ENCODE measurements around the gene MAX. TPM values are rescaled to one million over a fixed set of nuclear protein-coding genes. Genes with fewer than 3 reads are reported as not detected.
A peak's percentile ranks its signal among the peaks of the same experiment; 100 is the strongest.

Gene MAX
- total RNA-seq, 1 donor from 2014 or later: 83.2 TPM

DNA sequence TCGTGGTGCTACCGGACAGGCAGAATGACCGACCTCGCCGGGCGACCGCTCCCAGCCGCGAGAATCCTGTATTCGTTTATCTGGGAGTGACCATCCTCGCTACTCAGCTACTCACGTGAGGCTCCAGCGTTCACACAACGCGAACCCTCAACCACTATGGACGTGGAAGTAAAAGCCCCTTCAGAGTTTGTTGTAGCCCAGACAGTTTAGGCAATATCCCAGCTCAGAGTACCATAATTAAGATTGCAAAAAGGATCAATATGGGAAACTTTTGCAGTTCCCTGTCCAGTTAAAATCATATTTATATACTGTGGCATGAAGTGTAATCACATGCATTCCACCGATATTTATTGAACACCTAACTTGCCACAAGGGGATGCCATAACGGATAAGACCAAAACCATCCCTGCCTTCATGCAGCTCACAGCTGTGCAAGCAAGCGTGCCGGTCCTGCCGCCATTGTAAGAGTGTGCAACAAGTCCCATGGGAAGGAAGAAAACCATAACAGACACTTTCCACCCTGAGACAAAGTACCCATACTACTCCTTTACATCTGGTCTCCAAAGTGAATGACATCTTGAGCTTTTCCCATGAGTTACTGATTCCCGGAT, 938 bp upstream of the MAX start:
- Mint-ChIP-seq H3K27me3 (ENCODE audit: low read depth) (no peaks in the 10 kb centered on the region), H3K36me3 (peaks cover 6% of the 10 kb centered on the region), H3K4me3 (peak overlapping the region; percentile 100), H3K9me3 (no peaks in the 10 kb centered on the region), H3K27ac (peak overlapping the region; percentile 94), H3K4me1 (peaks cover 16% of the 10 kb centered on the region)
- DNase-seq (ENCODE audit: low spot score in 2 of 2, unreplicated experiment in 2 of 2): no peak
- TF ChIP-seq, protein P1, sequence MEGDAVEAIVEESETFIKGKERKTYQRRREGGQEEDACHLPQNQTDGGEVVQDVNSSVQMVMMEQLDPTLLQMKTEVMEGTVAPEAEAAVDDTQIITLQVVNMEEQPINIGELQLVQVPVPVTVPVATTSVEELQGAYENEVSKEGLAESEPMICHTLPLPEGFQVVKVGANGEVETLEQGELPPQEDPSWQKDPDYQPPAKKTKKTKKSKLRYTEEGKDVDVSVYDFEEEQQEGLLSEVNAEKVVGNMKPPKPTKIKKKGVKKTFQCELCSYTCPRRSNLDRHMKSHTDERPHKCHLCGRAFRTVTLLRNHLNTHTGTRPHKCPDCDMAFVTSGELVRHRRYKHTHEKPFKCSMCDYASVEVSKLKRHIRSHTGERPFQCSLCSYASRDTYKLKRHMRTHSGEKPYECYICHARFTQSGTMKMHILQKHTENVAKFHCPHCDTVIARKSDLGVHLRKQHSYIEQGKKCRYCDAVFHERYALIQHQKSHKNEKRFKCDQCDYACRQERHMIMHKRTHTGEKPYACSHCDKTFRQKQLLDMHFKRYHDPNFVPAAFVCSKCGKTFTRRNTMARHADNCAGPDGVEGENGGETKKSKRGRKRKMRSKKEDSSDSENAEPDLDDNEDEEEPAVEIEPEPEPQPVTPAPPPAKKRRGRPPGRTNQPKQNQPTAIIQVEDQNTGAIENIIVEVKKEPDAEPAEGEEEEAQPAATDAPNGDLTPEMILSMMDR (IDR thresholded peaks at IDR 0.05; ENCODE audit: unreplicated experiment): no peak

DNA sequence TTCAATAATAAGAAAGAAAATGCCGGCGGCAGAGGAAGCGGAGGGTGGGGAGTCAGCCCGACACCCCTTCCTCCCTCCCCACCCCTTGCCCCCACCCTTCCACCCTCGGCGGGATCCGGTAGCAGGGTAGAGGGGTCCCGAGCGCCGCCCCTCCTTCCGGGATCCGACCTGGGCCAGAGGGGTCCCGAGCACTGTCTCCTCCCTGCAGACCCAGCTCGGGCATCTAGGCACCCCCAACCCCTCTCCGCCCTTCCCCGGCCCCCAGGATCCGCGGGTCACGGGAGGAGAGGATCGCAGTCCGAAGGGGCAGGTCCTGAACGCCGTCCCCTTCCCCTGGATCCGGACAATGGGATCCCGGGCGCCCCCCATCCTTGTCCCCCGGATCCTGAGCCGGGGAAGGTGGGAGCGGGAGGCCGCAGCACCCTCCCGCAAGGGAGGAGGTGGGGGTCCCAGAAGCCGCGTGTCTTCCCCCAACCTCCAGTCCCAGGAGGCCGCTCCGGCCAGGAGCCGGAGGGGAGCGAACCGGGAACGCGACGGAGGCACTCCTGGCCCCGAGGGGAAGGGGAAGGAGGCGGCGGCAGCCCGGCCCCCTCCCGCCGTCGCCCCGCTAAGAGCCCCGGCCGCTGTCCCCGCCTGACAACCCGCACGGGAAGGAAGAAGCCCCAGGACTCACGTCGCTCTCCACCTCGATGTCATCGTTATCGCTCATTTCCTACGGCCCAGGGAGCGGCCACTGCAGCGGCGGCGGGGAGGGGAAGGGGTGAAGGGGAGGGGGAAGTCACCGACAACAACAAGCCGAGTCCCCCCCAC, 481 bp downstream of the MAX start:
- no peaks in the 10 kb centered on the region for H3K9me3 Mint-ChIP-seq
- DNase-seq (ENCODE audit: low spot score in 2 of 2, unreplicated experiment in 2 of 2): peak; percentile 25 to 41
- peak overlapping the region; percentile 100 for H3K4me3 Mint-ChIP-seq
- H3K27ac Mint-ChIP-seq: peak overlapping the region; percentile 97
- peaks cover 6% of the 10 kb centered on the region for H3K36me3 Mint-ChIP-seq
- peaks cover 20% of the 10 kb centered on the region for H3K4me1 Mint-ChIP-seq
- no peaks in the 10 kb centered on the region for H3K27me3 Mint-ChIP-seq (ENCODE audit: low read depth)
- TF ChIP-seq, protein P1 (IDR thresholded peaks at IDR 0.05; ENCODE audit: unreplicated experiment): no peak

DNA sequence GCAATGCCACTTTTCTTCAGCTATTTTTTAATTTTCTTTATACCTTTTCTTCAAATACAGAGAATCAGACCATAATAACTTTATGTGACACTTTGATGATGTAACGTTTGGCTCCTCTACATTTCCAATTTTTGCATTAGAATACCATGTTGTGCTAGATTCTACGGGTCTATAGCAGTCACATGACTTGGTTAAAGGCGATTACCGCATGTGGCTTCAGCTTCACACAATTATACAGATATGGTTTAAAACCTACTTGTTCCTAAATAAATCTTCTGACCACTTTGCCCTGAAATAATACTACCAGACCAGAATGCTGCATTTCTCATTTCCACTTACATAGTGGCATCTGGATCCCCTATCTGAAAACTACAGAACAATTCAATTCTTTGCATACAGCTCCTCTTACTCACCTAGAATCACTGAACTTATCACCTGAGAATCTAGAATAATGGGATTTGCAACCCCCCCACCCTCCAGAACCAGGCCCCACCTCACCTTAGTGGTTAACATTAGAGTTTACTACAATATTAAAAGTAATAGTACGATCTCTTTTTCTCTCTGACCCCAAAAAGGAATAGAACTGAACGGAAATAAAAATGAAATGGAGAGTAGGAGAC, 1.3 kb downstream of the MAX start:
- Mint-ChIP-seq H3K4me1 (peaks cover 29% of the 10 kb centered on the region), H3K9me3 (no peaks in the 10 kb centered on the region), H3K4me3 (peak overlapping the region; percentile 100), H3K27me3 (ENCODE audit: low read depth) (no peaks in the 10 kb centered on the region), H3K27ac (peak overlapping the region; percentile 85), H3K36me3 (peaks cover 6% of the 10 kb centered on the region)
- no peak for DNase-seq (ENCODE audit: low spot score in 2 of 2, unreplicated experiment in 2 of 2)
- TF ChIP-seq, protein P1 (IDR thresholded peaks at IDR 0.05; ENCODE audit: unreplicated experiment): no peak

DNA sequence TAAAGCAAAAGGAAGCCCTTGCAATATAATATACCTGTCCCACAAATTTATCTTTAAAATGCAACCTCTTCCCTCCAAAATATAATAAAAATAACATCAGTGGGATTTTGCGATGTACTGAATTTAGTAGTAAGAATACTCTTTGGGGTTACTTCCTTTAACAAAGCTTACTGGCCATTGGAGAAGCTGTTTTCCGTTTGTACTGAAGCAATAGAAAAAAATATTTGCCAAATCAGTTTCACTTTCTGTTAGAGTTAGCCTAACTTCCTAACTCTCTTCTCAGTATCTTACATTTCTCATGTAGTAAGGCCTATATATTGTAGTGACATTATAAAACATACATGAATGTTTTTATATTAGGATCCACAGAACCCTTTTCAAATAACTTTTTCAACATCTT, 3.7 kb downstream of the MAX start:
- no peak overlapping the region for H3K4me3 Mint-ChIP-seq

DNA sequence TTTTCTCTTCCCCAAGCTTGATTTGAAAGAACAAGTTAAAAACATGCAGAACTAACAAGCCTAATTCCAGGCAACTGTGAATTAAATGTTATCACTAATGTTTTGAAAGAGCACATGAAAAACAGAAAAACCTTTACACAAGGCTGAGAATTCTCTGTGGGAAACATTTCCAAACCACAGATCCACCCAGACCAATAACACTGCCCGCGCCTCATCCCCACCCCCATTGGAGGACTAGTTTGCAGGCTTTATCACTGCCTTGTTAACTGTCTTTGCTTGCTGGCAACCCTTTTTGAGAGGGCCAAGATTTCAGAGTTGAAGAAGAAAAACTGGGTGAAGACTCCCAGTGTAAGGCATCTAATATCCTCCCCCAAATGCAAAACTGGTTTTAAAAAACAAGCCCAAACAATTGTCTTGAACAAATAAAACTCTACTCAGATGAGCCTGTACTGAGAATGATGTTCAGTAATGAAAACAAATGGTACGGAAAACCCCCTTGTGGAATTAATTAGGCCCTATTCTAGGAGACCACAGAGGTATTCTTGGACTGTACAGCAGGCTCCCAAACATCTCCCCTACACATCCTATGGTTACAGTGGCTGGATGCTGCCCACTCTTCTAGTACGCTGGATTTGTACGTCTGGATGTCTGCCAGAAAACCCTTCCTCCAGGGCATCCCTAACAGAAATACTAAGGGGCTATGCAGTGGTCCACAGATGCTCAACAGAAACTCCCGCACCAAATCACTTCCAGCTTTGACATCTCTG, 5.8 kb downstream of the MAX start:
- Mint-ChIP-seq H3K9me3 (no peaks in the 10 kb centered on the region), H3K4me1 (peaks cover 33% of the 10 kb centered on the region), H3K4me3 (no peak overlapping the region), H3K27ac (peak overlapping the region; percentile 77), H3K36me3 (peaks cover 18% of the 10 kb centered on the region), H3K27me3 (ENCODE audit: low read depth) (no peaks in the 10 kb centered on the region)
- TF ChIP-seq, protein P1 (IDR thresholded peaks at IDR 0.05; ENCODE audit: unreplicated experiment): no peak
- DNase-seq (ENCODE audit: low spot score in 2 of 2, unreplicated experiment in 2 of 2): no peak

More for the DNA sequence above, 3.7 kb downstream of the MAX start:
- Mint-ChIP-seq H3K27ac (no peak overlapping the region), H3K9me3 (no peaks in the 10 kb centered on the region), H3K27me3 (ENCODE audit: low read depth) (no peaks in the 10 kb centered on the region), H3K36me3 (peaks cover 12% of the 10 kb centered on the region), H3K4me1 (peaks cover 39% of the 10 kb centered on the region)
- no peak for DNase-seq (ENCODE audit: low spot score in 2 of 2, unreplicated experiment in 2 of 2)
- TF ChIP-seq, protein P1 (IDR thresholded peaks at IDR 0.05; ENCODE audit: unreplicated experiment): no peak

Measured in mesothelial cell of epicardium (in vitro differentiated cells).